NCI-H446 treated with DMSO at 0.1 percent for 48 hours (cell line): ENCODE measurements around the gene ATP5PO.
A peak's percentile ranks its signal among the peaks of the same experiment; 100 is the strongest.

ENCODE experiments used
- DNase-seq: peaks from one replicate; lab custom pipeline; 2025; lab: John Stamatoyannopoulos, UW

ATP5PO gene

GRCh38 chr21:33915368-33916199 is at the start of gene ATP5PO:
Gene ATP5PO (minus strand): TSS chr21:33915804. CDS start chr21:33915763, 41 bp downstream.
- peak; percentile 96 for DNase-seq

GRCh38 chr21:33964706-33965325 is 49.2 kb upstream of the ATP5PO start:
- DNase-seq, result no peak

- DNase-seq, result no peak
These were observed 48.4 kb upstream of the ATP5PO start for GRCh38 chr21:33963848-33964555.

GRCh38 chr21:33962290-33962689 is 46.7 kb upstream of the ATP5PO start:
- DNase-seq, result no peak

GRCh38 chr21:33961061-33961460 is 45.5 kb upstream of the ATP5PO start:
- no peak for DNase-seq

GRCh38 chr21:33959680-33960079 is 44.1 kb upstream of the ATP5PO start:
- DNase-seq, result no peak

GRCh38 chr21:33954395-33954794 is 38.8 kb upstream of the ATP5PO start:
- no peak for DNase-seq

- no peak for DNase-seq
These were observed 35.9 kb upstream of the ATP5PO start for GRCh38 chr21:33951276-33952178.

GRCh38 chr21:33950431-33951079 is 35.0 kb upstream of the ATP5PO start:
- no peak for DNase-seq

- no peak for DNase-seq
These were observed 34.2 kb upstream of the ATP5PO start for GRCh38 chr21:33949516-33950430.

GRCh38 chr21:33948951-33949444 is 33.4 kb upstream of the ATP5PO start:
- no peak for DNase-seq

- peak; percentile 80 for DNase-seq
These were observed 32.7 kb upstream of the ATP5PO start for GRCh38 chr21:33948096-33948950.

- peak; percentile 71 for DNase-seq
These were observed 32.0 kb upstream of the ATP5PO start for GRCh38 chr21:33947451-33948095.

- no peak for DNase-seq
These were observed 30.2 kb upstream of the ATP5PO start for GRCh38 chr21:33945652-33946270.

- no peak for DNase-seq
These were observed 28.7 kb upstream of the ATP5PO start for GRCh38 chr21:33944185-33944763.

GRCh38 chr21:33943293-33943692 is 27.7 kb upstream of the ATP5PO start:
- no peak for DNase-seq

GRCh38 chr21:33942426-33942825 is 26.8 kb upstream of the ATP5PO start:
- no peak for DNase-seq

GRCh38 chr21:33940881-33941245 is 25.3 kb upstream of the ATP5PO start:
- no peak for DNase-seq
